ENCODE results near the gene METTL14. TPM values are rescaled to one million over a fixed set of nuclear protein-coding genes. Genes with fewer than 3 reads are reported as not detected.

The METTL14 gene
- total and polyA plus RNA-seq, 7 donors, result 5.2 to 32.5 (median 19.3) TPM

DNA sequence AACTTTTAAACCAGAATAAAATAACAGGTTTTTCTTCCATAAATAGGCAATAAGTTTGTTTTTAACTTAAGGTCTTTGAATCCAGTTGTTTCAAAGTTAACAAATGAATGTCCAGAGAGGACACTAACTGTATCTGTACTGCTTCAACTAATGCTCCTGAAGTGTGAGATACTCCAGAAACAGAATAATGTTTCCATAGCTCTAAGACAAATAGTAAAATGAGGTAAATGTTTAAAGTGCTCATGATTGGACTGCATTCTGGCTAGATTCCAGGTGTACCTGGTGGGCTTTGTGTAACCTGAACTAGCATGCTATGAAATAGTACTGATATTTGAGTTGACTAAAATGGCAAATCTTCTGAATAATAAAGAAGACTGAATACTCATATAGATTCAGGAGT lies 51.7 kb downstream of the METTL14 start:
- H3K4me3 ChIP-seq, result no peak overlapping the region
- ATAC-seq, result no peak

DNA sequence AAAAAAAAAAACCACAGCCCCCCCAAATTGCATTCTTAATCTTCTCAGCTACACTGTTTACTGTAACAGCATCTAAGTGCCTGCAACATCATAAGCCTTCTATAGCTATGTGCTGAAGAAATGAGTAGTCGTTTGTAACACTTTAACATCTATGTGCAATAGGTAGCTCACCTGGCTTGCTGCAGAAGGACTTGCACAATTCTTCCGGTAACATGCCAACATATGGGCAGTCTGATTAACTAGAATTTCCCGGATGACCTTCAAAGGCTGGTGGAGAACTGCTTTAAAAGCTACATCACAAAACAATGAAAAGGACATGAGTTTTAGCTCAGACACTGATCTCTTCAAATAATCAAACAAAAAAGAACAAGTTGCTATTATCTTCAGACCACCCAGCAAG lies 52.9 kb downstream of the METTL14 start:
- ATAC-seq (no peak), DNase-seq (no peak)
- intact Hi-C loops (cut with DNase I), result no loop called here
- H3K27me3 ChIP-seq (ENCODE audit: insufficient read depth in 3 of 3, low read length in 2 of 3), result no peaks in the 10 kb centered on the region
- H3K36me3 ChIP-seq (ENCODE audit: insufficient read depth in 1 of 2, low read depth in 1 of 2), result peaks cover 3 to 71% of the 10 kb centered on the region in 2 donors
- no peak overlapping the region for H3K4me3 ChIP-seq
- WGBS, 3 donors, result 86 to 89% (median 87%) methylated on average over 3 of the region's 3 CpGs
- no peak for TF ChIP-seq CTCF (IDR thresholded peaks at IDR 0.05)
- no peaks in the 10 kb centered on the region for H3K9me3 ChIP-seq
- no peak overlapping the region for H3K27ac ChIP-seq
- H3K4me1 ChIP-seq, result peaks cover 10% of the 10 kb centered on the region

More for the DNA sequence above, 51.7 kb downstream of the METTL14 start:
- Histone ChIP-seq H3K27me3 (ENCODE audit: insufficient read depth in 3 of 3, low read length in 2 of 3) (no peaks in the 10 kb centered on the region), H3K36me3 (ENCODE audit: insufficient read depth in 1 of 2, low read depth in 1 of 2) (peaks cover 3 to 78% of the 10 kb centered on the region in 2 donors), H3K27ac (no peak overlapping the region), H3K9me3 (no peaks in the 10 kb centered on the region), H3K4me1 (peaks cover 10% of the 10 kb centered on the region)
- TF ChIP-seq CTCF (IDR thresholded peaks at IDR 0.05), result no peak
- intact Hi-C loops (cut with DNase I), result no loop called here
- no peak for DNase-seq

GRCh38 chr4:118739022-118739713 lies 54.0 kb downstream of the METTL14 start:
- Histone ChIP-seq H3K9me3 (no peaks in the 10 kb centered on the region), H3K27me3 (ENCODE audit: insufficient read depth in 3 of 3, low read length in 2 of 3) (no peaks in the 10 kb centered on the region), H3K4me1 (peaks cover 10% of the 10 kb centered on the region), H3K27ac (no peak overlapping the region), H3K4me3 (no peak overlapping the region), H3K36me3 (ENCODE audit: insufficient read depth in 1 of 2, low read depth in 1 of 2) (peaks cover 3 to 75% of the 10 kb centered on the region in 2 donors)
- DNase-seq, result no peak
- ATAC-seq, result no peak
- 72 to 82% (median 73%) methylated on average over 2 of the region's 2 CpGs for WGBS, 3 donors
- intact Hi-C loops (cut with DNase I), result no loop called here
- no peak for TF ChIP-seq CTCF (IDR thresholded peaks at IDR 0.05)

DNA sequence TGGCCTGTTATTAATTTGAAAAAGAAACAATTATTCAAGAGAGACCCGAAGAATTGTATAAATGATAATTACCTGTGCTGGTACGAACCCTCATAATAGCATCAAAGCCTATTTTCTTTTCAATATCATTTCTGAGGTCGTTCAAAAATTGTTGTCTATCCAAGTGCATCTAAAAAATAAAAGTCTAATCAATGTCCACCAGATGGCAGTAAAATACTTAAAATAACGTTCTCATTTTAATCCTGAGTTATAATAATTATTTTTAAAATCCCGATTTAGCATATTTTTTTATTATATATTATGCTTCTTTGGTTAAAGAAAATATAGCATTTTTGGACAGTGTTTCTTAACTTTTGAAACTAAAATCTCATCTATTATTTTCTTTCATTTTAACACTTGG lies 55.7 kb downstream of the METTL14 start:
- Histone ChIP-seq H3K27me3 (ENCODE audit: insufficient read depth in 3 of 3, low read length in 2 of 3) (no peaks in the 10 kb centered on the region), H3K36me3 (ENCODE audit: insufficient read depth in 1 of 2, low read depth in 1 of 2) (peaks cover 3 to 63% of the 10 kb centered on the region in 2 donors), H3K4me1 (peaks cover 18% of the 10 kb centered on the region), H3K27ac (peak overlapping the region; percentile 4), H3K9me3 (no peaks in the 10 kb centered on the region), H3K4me3 (peak overlapping the region; percentile 6)
- intact Hi-C loops (cut with DNase I), result loop anchor here (5.0 to 10.0 kb wide), 2 partner anchors 144 to 226 kb away; partner anchors contain the start of gene SYNPO2 (in 1 of the 2)
- WGBS, 3 donors, result 31 to 36% (median 33%) methylated on average over 5 of the region's 5 CpGs
- DNase-seq (no peak), ATAC-seq (peak in 1 of 4 donors; percentile 68)
- TF ChIP-seq CTCF (IDR thresholded peaks at IDR 0.05), result peak; percentile 63
